Spleen (tissue), 7 donors: ENCODE data around the gene PALD1.

Source experiments
- POLR2A ChIP-seq, 3 donors: fragments of 450-650 bp; IDR thresholded peaks; one replicate each; pipeline ENCODE4 v1.5.1; 2017; ENCODE audit warnings: antibody characterized with exemption in 3 of 3, mild to moderate bottlenecking in 1 of 3
- POLR2AphosphoS5 ChIP-seq, 3 donors: sonication (generic); formaldehyde crosslinking; IDR thresholded peaks; one replicate each; pipeline ENCODE4 v1.5.1; 2017; ENCODE audit warnings: antibody characterized with exemption in 3 of 3
- TF ChIP-seq, protein P1 (sequence below), 11 experiments: fragments of 200-600 bp in 7 of 11; fragments of 450-650 bp in 4 of 11; sonication (generic) in 4 of 11; IDR thresholded peaks in 8 of 11; conservative IDR thresholded peaks in 3 of 11; 1 replicate in 7 of 11; 2 replicates in 4 of 11; pipeline versions ENCODE4 v1.4.0 to v1.8.0; 2016 to 2021; ENCODE audit warnings: antibody characterized with exemption in 11 of 11, inconsistent platforms in 4 of 11, mild to moderate bottlenecking in 1 of 11
- donor health status: DM: no; HTN: no; CAD: no; lungs with moderate emphysema.
- donor health status: DM: no; HTN: no; CAD: no.
- donor health status: DM: no; HTN: no; CAD: no.

DNA sequence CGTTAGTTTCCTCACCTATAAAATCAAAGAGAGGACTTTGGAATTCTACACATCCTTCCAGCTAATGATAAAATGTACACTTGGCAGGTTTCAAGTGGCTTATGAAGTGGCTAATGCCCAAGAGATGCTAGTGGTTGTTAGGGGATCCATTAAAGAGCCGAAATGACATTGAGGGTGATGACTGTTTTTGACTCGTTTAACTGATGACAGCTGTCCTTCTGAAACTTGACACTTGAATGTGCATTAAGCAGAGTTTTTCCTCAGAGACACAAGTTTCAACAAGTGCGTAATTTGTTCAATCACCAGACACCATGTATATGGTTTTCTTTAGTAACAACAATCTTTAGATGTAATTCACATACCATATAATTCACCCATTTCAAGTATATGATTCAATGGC is 125.5 kb downstream of the PALD1 start:
- TF ChIP-seq, protein P1, sequence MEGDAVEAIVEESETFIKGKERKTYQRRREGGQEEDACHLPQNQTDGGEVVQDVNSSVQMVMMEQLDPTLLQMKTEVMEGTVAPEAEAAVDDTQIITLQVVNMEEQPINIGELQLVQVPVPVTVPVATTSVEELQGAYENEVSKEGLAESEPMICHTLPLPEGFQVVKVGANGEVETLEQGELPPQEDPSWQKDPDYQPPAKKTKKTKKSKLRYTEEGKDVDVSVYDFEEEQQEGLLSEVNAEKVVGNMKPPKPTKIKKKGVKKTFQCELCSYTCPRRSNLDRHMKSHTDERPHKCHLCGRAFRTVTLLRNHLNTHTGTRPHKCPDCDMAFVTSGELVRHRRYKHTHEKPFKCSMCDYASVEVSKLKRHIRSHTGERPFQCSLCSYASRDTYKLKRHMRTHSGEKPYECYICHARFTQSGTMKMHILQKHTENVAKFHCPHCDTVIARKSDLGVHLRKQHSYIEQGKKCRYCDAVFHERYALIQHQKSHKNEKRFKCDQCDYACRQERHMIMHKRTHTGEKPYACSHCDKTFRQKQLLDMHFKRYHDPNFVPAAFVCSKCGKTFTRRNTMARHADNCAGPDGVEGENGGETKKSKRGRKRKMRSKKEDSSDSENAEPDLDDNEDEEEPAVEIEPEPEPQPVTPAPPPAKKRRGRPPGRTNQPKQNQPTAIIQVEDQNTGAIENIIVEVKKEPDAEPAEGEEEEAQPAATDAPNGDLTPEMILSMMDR (IDR thresholded peaks at IDR 0.05 in 8 of 11, conservative IDR thresholded peaks at IDR 0.05 in 3 of 11), result no peak
- TF ChIP-seq POLR2A (IDR thresholded peaks at IDR 0.05) (no peak), POLR2AphosphoS5 (IDR thresholded peaks at IDR 0.05) (no peak)
